ENCODE data around the gene UGP2. TPM values are rescaled to one million over a fixed set of nuclear protein-coding genes. Genes with fewer than 3 reads are reported as not detected.

The UGP2 gene
- polyA plus RNA-seq, 2 of the 4 experiments (the other 2 are of a cell fraction) = 114 to 162 TPM

DNA sequence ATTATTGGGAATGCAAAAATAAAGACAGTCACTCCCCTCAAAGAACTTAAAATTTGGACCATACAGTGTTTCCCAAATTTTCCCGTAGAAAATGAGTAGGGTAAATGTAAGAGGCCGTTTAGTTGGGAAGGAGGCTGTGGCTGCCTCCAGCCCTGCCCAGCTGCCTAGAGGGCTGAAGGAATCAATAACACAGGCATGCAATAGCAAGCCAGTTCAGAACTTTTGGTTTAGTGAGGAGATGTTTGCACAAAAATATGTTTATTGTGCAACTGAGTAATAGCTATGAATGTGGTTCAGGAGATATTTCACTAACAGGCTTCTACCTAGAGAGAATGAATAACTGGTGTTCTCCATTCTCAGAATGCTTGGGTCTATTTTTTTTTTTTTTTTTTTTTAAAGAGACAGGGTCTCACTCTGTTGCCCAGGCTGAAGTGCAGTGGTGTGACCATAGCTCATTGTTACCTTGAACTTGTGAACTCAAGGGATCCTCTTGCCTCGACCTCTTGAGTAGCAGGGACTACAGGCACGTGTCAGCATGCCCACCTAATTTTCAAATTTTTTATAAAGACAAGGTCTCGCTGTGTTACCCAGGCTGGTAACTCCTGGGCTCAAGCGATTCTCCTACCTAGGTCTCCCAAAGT, 23.6 kb downstream of the UGP2 start:
- CTCF ChIA-PET = interaction anchor here (0.8 to 3.1 kb wide), 5 partner anchors 9 to 173 kb away, joined by 3 to 19 read pairs (median 3); no protein-coding TSS in a partner anchor
- H3K4me3 ChIP-seq = no peak overlapping the region
- 87% methylated on average over 6 of the region's 6 CpGs for WGBS (ENCODE audit: missing lambda C conversion rate)
- DNase-seq (ENCODE audit: low read depth in 1 of 2, low spot score in 1 of 2) = no peak
- H3K27ac ChIP-seq = no peak overlapping the region
- no peak overlapping the region for H3K4me2 ChIP-seq
- POLR2A ChIA-PET = interaction anchor here (1.3 kb wide), 1 partner anchor 24 kb away, joined by 6 read pairs; the partner anchor contains the start of gene UGP2
- TF ChIP-seq, protein P1, sequence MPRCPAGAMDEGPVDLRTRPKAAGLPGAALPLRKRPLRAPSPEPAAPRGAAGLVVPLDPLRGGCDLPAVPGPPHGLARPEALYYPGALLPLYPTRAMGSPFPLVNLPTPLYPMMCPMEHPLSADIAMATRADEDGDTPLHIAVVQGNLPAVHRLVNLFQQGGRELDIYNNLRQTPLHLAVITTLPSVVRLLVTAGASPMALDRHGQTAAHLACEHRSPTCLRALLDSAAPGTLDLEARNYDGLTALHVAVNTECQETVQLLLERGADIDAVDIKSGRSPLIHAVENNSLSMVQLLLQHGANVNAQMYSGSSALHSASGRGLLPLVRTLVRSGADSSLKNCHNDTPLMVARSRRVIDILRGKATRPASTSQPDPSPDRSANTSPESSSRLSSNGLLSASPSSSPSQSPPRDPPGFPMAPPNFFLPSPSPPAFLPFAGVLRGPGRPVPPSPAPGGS (IDR thresholded peaks at IDR 0.05) = no peak
- no peak for TF ChIP-seq RAD21 (conservative IDR thresholded peaks at IDR 0.05 in 1 of 2, IDR thresholded peaks at IDR 0.05 in 1 of 2)
- no peak for TF ChIP-seq HES2 (IDR thresholded peaks at IDR 0.05)
- no peak for TF ChIP-seq POLR2A (IDR thresholded peaks at IDR 0.05; ENCODE audit: low read length)
- no peak for TF ChIP-seq HEYL (CRISPR knock-in tag; IDR thresholded peaks at IDR 0.05)
- TF ChIP-seq GATA3 (IDR thresholded peaks at IDR 0.05; ENCODE audit: borderline replicate concordance) = no peak
- TF ChIP-seq REST (IDR thresholded peaks at IDR 0.05) = no peak
- TF ChIP-seq FOSL2 (IDR thresholded peaks at IDR 0.05) = no peak
- TF ChIP-seq FOSL2 (CRISPR knock-in tag; IDR thresholded peaks at IDR 0.05) = no peak
- no peak for TF ChIP-seq KDM5A (IDR thresholded peaks at IDR 0.05)
- no peak for TF ChIP-seq EP300 (IDR thresholded peaks at IDR 0.05)
- no peak for TF ChIP-seq HMGXB4 (CRISPR knock-in tag; IDR thresholded peaks at IDR 0.05; ENCODE audit: borderline replicate concordance)
- no peak for TF ChIP-seq POLR2AphosphoS2 (conservative IDR thresholded peaks at IDR 0.05; ENCODE audit: low read length)
- no peak for TF ChIP-seq ATOH8 (CRISPR knock-in tag; IDR thresholded peaks at IDR 0.05; ENCODE audit: low read depth)
- no peak for TF ChIP-seq NR3C1 (IDR thresholded peaks at IDR 0.05)
- TF ChIP-seq CBX8 (IDR thresholded peaks at IDR 0.05) = no peak
- TF ChIP-seq MAZ (IDR thresholded peaks at IDR 0.05; ENCODE audit: borderline replicate concordance, low read depth, low read length) = no peak
- no peak for FAIRE-seq
- no peak for ATAC-seq
- peaks cover 46% of the 10 kb centered on the region for H3K4me1 ChIP-seq
- H3K9me3 ChIP-seq = no peaks in the 10 kb centered on the region
